NB4 (cell line): ENCODE data around the gene LMBR1L.

Source experiments
- MAX ChIP-seq: IDR thresholded peaks from 2 replicates; pipeline ENCODE4 v1.6.1; 2011; ENCODE audit warnings: low read depth, low read length
- MYC ChIP-seq: IDR thresholded peaks from 2 replicates; pipeline ENCODE4 v1.6.1; 2011; ENCODE audit warnings: low read depth, low read length
- POLR2A ChIP-seq: IDR thresholded peaks from 2 replicates; pipeline ENCODE4 v1.6.1; 2011; ENCODE audit warnings: mild to moderate bottlenecking; ENCODE audit not compliant: insufficient read length; ENCODE audit errors: extremely low read depth
- TF ChIP-seq, protein P1 (sequence below): IDR thresholded peaks from one replicate; pipeline ENCODE4 v1.5.1; 2012; ENCODE audit warnings: low read depth, low read length

DNA sequence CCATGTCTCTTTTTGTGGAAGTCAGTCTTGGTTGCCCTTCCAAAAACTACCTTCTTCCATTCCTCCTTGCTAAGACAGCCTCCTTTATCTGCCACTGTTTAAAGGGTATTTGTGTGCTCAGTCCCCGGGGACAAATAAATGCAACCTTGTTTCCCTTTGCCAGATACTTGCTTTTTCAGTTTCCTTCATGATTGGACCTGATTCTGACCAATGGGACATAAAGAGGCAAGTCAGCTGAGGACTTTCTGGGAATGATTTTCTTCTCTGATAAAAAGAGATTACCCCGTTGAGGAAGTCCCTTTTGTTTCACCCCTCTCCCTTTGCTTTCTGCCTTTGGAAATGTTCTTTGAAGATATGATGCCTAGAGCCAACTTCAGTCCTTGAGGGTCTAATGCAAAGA is 27.9 kb upstream of the LMBR1L start:
- TF ChIP-seq POLR2A, result no peak
- TF ChIP-seq, protein P1, sequence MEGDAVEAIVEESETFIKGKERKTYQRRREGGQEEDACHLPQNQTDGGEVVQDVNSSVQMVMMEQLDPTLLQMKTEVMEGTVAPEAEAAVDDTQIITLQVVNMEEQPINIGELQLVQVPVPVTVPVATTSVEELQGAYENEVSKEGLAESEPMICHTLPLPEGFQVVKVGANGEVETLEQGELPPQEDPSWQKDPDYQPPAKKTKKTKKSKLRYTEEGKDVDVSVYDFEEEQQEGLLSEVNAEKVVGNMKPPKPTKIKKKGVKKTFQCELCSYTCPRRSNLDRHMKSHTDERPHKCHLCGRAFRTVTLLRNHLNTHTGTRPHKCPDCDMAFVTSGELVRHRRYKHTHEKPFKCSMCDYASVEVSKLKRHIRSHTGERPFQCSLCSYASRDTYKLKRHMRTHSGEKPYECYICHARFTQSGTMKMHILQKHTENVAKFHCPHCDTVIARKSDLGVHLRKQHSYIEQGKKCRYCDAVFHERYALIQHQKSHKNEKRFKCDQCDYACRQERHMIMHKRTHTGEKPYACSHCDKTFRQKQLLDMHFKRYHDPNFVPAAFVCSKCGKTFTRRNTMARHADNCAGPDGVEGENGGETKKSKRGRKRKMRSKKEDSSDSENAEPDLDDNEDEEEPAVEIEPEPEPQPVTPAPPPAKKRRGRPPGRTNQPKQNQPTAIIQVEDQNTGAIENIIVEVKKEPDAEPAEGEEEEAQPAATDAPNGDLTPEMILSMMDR, result no peak
- TF ChIP-seq MAX, result no peak
- TF ChIP-seq MYC, result no peak
